ENCODE measurements around the gene ABCA2.

DNA sequence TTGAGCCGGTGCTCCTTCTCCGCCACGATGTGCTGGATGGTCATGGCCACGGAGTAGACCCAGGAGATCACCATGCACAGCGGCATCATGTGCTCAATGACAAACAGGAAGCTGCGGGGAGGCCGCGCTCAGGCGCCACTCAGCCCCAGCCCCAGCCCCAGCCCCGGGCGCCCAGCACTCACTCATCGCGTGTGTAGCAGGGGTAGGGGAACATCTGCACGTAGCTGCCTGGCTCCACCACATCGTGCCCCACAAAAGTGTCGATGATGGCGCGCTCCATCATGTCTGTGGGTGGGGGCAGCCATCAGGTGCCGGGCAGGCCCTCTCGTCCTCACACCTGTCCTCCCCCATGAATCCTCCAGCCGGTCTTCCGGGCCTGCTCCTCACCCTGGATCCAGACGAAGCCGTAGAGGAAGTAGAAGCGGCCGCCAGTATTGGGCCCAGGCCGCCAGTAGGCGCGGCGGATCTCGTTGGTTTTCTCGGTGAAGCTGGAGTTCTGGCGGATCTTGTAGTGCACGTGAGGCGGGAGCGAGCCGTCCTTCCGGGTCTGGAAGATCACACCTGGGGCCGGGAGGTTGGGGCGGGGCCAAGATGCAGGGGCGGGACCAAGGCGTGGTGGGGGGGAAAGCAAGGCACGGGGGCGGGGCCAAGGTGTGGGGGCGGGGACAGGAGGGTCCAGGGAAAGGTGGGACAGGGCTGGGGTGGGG, 10.1 kb downstream of the ABCA2 start:
- no peak for TF ChIP-seq POLR2A (IDR thresholded peaks at IDR 0.05)
- TF ChIP-seq, protein P1, sequence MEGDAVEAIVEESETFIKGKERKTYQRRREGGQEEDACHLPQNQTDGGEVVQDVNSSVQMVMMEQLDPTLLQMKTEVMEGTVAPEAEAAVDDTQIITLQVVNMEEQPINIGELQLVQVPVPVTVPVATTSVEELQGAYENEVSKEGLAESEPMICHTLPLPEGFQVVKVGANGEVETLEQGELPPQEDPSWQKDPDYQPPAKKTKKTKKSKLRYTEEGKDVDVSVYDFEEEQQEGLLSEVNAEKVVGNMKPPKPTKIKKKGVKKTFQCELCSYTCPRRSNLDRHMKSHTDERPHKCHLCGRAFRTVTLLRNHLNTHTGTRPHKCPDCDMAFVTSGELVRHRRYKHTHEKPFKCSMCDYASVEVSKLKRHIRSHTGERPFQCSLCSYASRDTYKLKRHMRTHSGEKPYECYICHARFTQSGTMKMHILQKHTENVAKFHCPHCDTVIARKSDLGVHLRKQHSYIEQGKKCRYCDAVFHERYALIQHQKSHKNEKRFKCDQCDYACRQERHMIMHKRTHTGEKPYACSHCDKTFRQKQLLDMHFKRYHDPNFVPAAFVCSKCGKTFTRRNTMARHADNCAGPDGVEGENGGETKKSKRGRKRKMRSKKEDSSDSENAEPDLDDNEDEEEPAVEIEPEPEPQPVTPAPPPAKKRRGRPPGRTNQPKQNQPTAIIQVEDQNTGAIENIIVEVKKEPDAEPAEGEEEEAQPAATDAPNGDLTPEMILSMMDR (IDR thresholded peaks at IDR 0.05), result no peak

Measured in esophagus squamous epithelium (tissue), 4 donors.